ENCODE results near the gene MAP9.
"Not testable (repeated sequence)": the region's sequence is repeated elsewhere in the genome, so short reads cannot be mapped to it uniquely, and the experiment has no call there.

The MAP9 gene

GRCh38 chr4:155339999-155340398 is 36.8 kb downstream of the MAP9 start:
- DNase-seq = no peak

GRCh38 chr4:155339588-155339987 is 37.2 kb downstream of the MAP9 start:
- DNase-seq = no peak

GRCh38 chr4:155338196-155338595 is 38.6 kb downstream of the MAP9 start:
- no peak for DNase-seq

- DNase-seq = no peak
Measured at GRCh38 chr4:155336242-155336641, 40.5 kb downstream of the MAP9 start.

GRCh38 chr4:155331478-155331877 is 45.3 kb downstream of the MAP9 start:
- no peak for DNase-seq

- no peak for DNase-seq
Measured at GRCh38 chr4:155322782-155323181, 54.0 kb downstream of the MAP9 start.

GRCh38 chr4:155321006-155321405 is 55.8 kb downstream of the MAP9 start:
- DNase-seq = no peak

- DNase-seq = no peak
Measured at GRCh38 chr4:155319516-155319915, 57.2 kb downstream of the MAP9 start.

GRCh38 chr4:155312027-155312426 is 64.7 kb downstream of the MAP9 start:
- not testable (repeated sequence) for DNase-seq

GRCh38 chr4:155307731-155308277 is 69.0 kb downstream of the MAP9 start:
- DNase-seq = no peak

- DNase-seq = no peak
Measured at GRCh38 chr4:155305619-155306018, 71.1 kb downstream of the MAP9 start.

- no peak for DNase-seq
Measured at GRCh38 chr4:155304375-155304774, 72.4 kb downstream of the MAP9 start.

GRCh38 chr4:155299103-155299502 is 77.7 kb downstream of the MAP9 start:
- DNase-seq = no peak

Measured in NCI-H1436 treated with DMSO at 0.1 percent for 48 hours (cell line).